Type B pancreatic cell (in vitro differentiated cells): ENCODE results near the gene ARHGAP8. TPM values are rescaled to one million over a fixed set of nuclear protein-coding genes. Genes with fewer than 3 reads are reported as not detected.

Experiments
- DNase-seq: peaks from one replicate; pipeline ENCODE4 v3.0.0; 2021; ENCODE audit warnings: mixed read lengths; ENCODE audit not compliant: unreplicated experiment; ENCODE audit errors: extremely low spot score
- H3K27ac Mint-ChIP-seq: 2 replicates; pipeline ENCODE4 v1.8.0; 2021; ENCODE audit warnings: mild to moderate bottlenecking, mixed read lengths
- H3K27me3 Mint-ChIP-seq: 2 replicates; pipeline ENCODE4 v1.8.0; 2021; ENCODE audit warnings: mixed read lengths
- H3K36me3 Mint-ChIP-seq: 2 replicates; pipeline ENCODE4 v1.8.0; 2021; ENCODE audit warnings: mixed read lengths
- H3K4me1 Mint-ChIP-seq: one replicate; pipeline ENCODE4 v1.8.0; 2021; ENCODE audit warnings: mixed read lengths; ENCODE audit not compliant: unreplicated experiment
- H3K4me3 Mint-ChIP-seq: 2 replicates; pipeline ENCODE4 v1.8.0; 2021; ENCODE audit warnings: mild to moderate bottlenecking, mixed read lengths
- H3K9me3 Mint-ChIP-seq: 2 replicates; pipeline ENCODE4 v1.8.0; 2021; ENCODE audit warnings: mixed read lengths
- total RNA-seq: library from RNA; stranded (reverse); gene quantifications from 2 replicates; pipeline ENCODE4 v1.2.1, GENCODE V29; 2021; ENCODE audit warnings: low replicate concordance
- TF ChIP-seq, protein P1 (sequence below): fragments of 200-600 bp; sonication (generic); conservative IDR thresholded peaks from 2 replicates; pipeline ENCODE4 v1.5.0; 2021; ENCODE audit warnings: antibody characterized with exemption, mild to moderate bottlenecking

ARHGAP8 gene
- total RNA-seq, 1 donor from 2014 or later, result 18.0 TPM

DNA sequence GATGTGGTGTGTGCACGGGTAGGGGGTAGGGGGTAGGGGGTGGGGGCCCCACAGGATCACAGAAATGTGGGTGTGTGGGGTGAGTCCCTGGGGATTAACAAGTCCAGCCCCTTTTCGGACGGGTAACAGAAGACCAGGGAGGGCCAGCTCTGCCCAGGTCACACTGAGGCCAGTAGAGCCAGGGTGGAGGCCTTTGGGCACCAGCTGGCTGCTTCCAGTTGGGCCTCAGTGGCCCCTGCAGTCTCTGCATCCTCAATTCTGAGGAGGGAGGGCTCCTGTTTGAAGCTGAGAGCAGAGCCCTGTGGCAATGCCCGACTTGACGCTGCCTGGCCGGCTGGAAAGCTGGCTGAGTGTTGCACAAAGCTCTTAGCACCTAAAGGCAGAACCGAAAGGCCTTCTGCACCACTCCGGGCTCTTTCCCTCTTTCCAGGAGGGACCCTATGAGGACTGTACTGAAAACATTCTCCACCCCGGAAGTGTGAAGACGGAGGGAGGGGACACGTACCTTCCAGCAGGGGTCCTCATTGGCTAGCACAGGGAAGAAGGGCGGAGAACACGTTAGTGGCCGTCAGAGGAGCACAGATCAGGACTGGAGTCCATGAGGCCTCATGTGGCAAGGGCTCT is 137.0 kb downstream of the ARHGAP8 start:
- Mint-ChIP-seq H3K4me3 (no peak overlapping the region), H3K4me1 (no peaks in the 10 kb centered on the region), H3K36me3 (no peaks in the 10 kb centered on the region), H3K27ac (no peak overlapping the region), H3K9me3 (no peaks in the 10 kb centered on the region), H3K27me3 (no peaks in the 10 kb centered on the region)
- TF ChIP-seq, protein P1, sequence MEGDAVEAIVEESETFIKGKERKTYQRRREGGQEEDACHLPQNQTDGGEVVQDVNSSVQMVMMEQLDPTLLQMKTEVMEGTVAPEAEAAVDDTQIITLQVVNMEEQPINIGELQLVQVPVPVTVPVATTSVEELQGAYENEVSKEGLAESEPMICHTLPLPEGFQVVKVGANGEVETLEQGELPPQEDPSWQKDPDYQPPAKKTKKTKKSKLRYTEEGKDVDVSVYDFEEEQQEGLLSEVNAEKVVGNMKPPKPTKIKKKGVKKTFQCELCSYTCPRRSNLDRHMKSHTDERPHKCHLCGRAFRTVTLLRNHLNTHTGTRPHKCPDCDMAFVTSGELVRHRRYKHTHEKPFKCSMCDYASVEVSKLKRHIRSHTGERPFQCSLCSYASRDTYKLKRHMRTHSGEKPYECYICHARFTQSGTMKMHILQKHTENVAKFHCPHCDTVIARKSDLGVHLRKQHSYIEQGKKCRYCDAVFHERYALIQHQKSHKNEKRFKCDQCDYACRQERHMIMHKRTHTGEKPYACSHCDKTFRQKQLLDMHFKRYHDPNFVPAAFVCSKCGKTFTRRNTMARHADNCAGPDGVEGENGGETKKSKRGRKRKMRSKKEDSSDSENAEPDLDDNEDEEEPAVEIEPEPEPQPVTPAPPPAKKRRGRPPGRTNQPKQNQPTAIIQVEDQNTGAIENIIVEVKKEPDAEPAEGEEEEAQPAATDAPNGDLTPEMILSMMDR, result peak; percentile 15
- no peak for DNase-seq

- H3K27ac Mint-ChIP-seq, result no peak overlapping the region
- no peak overlapping the region for H3K4me3 Mint-ChIP-seq
- no peaks in the 10 kb centered on the region for H3K27me3 Mint-ChIP-seq
- TF ChIP-seq, protein P1, result no peak
- no peaks in the 10 kb centered on the region for H3K36me3 Mint-ChIP-seq
- no peaks in the 10 kb centered on the region for H3K9me3 Mint-ChIP-seq
- H3K4me1 Mint-ChIP-seq, result no peaks in the 10 kb centered on the region
- no peak for DNase-seq
Measured at GRCh38 chr22:44890416-44891292, 138.3 kb downstream of the ARHGAP8 start.

DNA sequence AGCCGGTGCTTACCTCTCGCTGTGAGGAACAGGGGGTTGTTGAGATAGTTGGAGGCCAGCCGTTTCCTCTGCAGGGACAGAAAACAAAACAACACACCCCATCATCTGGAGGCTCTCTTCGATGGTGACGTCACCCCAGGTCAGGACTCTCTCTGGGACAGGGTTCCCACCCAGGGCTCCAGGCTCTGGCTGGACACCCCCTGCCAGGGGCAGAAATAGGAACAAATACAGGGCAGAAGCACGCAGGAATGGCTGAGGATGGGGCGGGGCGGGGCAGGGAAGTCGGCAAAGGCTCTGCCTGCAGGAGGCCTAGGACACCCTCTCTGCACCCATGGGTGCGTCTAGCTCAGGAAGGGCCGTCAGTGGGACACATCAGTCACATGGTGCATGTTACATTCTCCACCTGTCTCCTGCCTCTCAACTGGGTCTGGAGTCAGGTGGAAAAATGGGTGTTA is 138.9 kb downstream of the ARHGAP8 start:
- TF ChIP-seq, protein P1, result no peak
- H3K4me3 Mint-ChIP-seq, result no peak overlapping the region
- DNase-seq, result no peak
- no peaks in the 10 kb centered on the region for H3K27me3 Mint-ChIP-seq
- no peaks in the 10 kb centered on the region for H3K4me1 Mint-ChIP-seq
- H3K36me3 Mint-ChIP-seq, result no peaks in the 10 kb centered on the region
- H3K9me3 Mint-ChIP-seq, result no peaks in the 10 kb centered on the region
- no peak overlapping the region for H3K27ac Mint-ChIP-seq

DNA sequence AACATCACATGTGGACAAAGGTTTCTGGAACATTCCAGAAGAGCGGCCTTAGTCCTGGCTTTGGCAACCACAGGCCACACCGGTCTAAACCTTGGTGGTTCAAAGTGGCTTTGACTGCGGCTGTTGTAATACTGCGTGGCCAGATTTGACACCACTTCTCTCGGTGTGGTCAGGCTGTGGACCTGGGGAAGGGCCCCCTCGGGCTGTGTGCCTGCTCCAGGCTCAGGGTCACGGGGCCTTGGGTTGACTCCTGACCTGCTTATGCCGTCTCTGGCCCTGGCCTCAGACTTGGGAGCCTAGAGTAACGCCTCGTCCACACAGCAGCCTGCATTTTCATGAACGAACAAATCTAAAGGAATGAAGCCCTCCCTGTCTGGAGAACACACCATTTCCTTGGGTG is 139.4 kb downstream of the ARHGAP8 start:
- TF ChIP-seq, protein P1, result no peak
- no peaks in the 10 kb centered on the region for H3K36me3 Mint-ChIP-seq
- H3K27me3 Mint-ChIP-seq, result no peaks in the 10 kb centered on the region
- H3K9me3 Mint-ChIP-seq, result no peaks in the 10 kb centered on the region
- H3K27ac Mint-ChIP-seq, result no peak overlapping the region
- no peak overlapping the region for H3K4me3 Mint-ChIP-seq
- H3K4me1 Mint-ChIP-seq, result no peaks in the 10 kb centered on the region
- DNase-seq, result no peak

- TF ChIP-seq, protein P1, result no peak
- Mint-ChIP-seq H3K4me3 (no peak overlapping the region), H3K9me3 (no peaks in the 10 kb centered on the region), H3K27ac (no peak overlapping the region), H3K36me3 (no peaks in the 10 kb centered on the region), H3K27me3 (no peaks in the 10 kb centered on the region), H3K4me1 (no peaks in the 10 kb centered on the region)
- DNase-seq, result no peak
Measured at GRCh38 chr22:44892243-44892642, 139.9 kb downstream of the ARHGAP8 start.
